ENCODE measurements around the gene UQCRC1.
A peak's percentile ranks its signal among the peaks of the same experiment; 100 is the strongest.

UQCRC1 gene

GRCh38 chr3:48609088-48610005 lies at the start of gene UQCRC1:
TSS of gene UQCRC1 (minus strand) at chr3:48609646. CDS start at chr3:48609620, 26 bp downstream.
- peak; percentile 89 for DNase-seq (ENCODE audit: low read depth)

- no peak for DNase-seq (ENCODE audit: low read depth)
Measured at GRCh38 chr3:48656841-48657281, 47.4 kb upstream of the UQCRC1 start.

DNA sequence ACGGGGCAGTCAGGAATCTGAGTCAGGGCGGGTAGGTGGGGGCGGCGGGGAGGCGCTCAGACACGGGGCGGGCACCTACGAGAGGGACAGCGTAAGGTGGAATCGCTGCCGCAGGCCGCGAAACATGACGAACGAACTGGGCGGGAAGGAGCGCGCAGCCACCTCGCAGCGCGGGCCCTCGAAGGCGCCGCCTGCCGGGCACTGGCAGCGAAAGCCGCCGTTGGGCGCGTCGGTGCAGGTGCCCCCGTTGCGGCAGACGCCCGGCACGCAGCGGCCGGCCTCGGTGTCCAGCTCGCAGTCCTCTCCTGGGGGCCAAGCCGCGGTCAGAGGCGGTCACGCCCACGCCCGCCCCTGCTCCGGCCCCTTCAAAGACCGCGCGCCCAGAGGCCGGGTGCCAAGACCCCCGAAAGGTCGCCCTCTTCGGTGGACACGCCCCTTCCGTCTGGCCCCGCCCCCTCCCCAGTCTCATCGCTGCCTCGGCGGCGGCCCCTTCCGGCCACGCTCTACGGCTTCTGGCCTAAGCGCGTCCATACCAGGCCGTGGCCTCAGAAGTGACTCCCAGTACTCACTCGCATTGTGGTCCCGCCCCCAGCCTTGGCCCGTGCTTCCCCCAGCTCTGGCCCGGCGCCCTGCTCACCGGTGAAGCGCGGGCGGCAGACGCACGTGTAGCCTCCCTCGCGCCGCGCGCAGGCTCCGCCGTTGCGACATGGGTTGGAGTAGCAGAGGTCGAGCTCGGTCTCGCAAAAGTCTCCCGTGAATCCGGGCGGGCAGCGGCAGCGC lies 46.8 kb upstream of the UQCRC1 start:
- peak; percentile 44 for DNase-seq (ENCODE audit: low read depth)

GRCh38 chr3:48655606-48656005 lies 46.2 kb upstream of the UQCRC1 start:
- no peak for DNase-seq (ENCODE audit: low read depth)

GRCh38 chr3:48655063-48655462 lies 45.6 kb upstream of the UQCRC1 start:
- no peak for DNase-seq (ENCODE audit: low read depth)

- no peak for DNase-seq (ENCODE audit: low read depth)
Measured at GRCh38 chr3:48652923-48653715, 43.7 kb upstream of the UQCRC1 start.

GRCh38 chr3:48651771-48652170 lies 42.3 kb upstream of the UQCRC1 start:
- DNase-seq (ENCODE audit: low read depth): no peak

DNA sequence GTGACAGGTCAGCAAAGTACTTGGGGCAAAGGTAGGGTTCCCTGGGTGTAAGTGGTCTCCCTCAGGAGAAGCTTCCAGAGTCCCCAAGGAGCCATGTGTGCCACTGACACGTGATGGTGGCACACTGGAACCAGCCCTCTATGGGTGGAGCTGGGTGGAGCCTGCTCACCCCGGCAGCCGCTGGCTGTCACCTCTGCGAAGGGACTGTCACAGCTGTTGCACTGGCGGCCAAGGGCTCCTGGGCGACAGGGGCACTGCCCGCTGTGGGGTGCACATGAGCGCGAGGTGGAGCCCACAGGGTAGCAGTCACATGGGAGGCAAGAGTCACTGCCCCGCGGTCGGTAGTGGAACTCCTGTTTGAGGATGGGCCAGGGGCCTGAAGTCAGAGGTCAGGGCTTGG lies 41.3 kb upstream of the UQCRC1 start:
- DNase-seq (ENCODE audit: low read depth): no peak

- DNase-seq (ENCODE audit: low read depth): no peak
Measured at GRCh38 chr3:48648188-48648850, 38.9 kb upstream of the UQCRC1 start.

GRCh38 chr3:48647714-48648113 lies 38.3 kb upstream of the UQCRC1 start:
- no peak for DNase-seq (ENCODE audit: low read depth)

DNA sequence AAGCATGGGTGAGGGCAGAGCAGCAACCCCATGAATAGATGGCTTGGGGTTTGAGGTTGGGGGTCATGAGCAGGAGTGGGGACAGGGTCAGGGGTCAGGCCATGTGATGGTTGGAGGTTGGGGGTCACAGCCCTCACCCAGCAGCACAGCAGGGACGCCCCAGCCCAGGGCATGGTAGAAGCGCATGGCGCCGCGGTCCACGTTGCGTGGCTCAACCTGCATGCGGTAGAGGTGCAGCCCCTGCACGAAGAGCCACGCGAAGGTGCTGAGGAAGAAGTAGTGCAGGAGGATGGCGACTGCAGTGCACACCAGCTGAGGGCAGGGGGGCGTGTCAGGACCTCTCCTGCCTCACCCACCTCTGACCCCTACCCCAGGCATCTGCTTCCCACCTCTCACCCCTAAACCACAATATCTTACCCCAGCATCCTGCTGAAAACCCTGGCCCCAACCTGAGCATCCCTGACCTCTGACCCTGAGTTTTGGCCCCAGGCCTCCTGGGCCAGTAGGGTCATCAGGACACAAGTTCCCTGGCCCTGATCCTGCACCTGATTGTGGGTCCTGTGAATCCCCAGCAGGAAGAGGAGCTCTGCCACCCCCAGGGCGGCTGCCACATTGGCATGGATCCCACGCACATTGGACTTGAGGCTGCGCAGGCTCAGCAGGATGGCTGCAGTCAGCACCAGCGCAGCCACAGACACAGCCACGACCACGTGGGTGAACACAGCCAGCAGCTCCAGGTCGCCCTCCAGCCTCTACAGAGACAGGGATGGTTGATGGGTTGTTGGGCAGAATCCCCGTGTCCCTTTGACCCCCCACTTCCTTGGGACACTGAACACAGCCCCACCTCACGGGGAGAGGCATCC lies 35.7 kb upstream of the UQCRC1 start:
- DNase-seq (ENCODE audit: low read depth): no peak

DNA sequence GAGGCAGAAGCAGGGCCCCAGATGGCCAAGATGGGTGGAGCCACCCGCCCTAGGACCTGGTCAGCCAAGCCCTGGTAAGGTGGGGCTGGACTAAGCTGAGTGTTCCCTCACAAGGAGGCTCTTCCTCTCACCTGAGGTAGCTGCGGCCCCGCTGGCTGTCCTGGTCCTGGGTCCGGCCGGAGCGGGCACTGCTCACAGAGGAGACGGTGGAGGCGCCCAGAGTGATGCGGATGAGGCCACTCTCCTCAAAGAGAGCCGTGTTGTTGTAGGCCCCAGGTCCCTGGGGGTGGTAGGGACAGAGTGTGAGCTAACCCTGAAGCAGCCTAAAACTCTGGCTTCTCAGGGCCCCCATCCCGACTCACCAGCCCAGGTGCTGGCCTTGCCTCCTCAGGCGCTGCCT lies 33.2 kb upstream of the UQCRC1 start:
- no peak for DNase-seq (ENCODE audit: low read depth)

GRCh38 chr3:48641396-48641795 lies 31.9 kb upstream of the UQCRC1 start:
- DNase-seq (ENCODE audit: low read depth): no peak

GRCh38 chr3:48639944-48640606 lies 30.6 kb upstream of the UQCRC1 start:
- DNase-seq (ENCODE audit: low read depth): no peak

DNA sequence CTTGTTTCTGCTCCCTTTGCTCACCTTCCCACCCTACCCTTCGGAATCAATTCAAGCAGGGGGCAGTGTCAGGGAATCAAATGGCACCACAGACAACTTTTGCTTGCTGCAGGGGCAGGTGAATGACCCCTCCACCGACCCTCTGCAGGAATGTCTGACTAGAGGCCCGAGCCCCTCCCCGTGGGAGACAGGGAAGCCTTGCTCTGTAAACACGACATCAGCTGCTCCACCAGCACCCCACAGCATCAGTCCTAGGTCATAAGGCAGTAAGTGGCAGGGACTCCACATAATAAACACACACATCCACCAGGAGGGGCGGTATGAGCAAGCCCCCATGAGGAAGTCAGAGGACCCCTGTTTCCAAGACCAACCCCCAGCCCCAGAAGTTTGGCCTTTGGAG lies 27.9 kb upstream of the UQCRC1 start:
- DNase-seq (ENCODE audit: low read depth): no peak

DNA sequence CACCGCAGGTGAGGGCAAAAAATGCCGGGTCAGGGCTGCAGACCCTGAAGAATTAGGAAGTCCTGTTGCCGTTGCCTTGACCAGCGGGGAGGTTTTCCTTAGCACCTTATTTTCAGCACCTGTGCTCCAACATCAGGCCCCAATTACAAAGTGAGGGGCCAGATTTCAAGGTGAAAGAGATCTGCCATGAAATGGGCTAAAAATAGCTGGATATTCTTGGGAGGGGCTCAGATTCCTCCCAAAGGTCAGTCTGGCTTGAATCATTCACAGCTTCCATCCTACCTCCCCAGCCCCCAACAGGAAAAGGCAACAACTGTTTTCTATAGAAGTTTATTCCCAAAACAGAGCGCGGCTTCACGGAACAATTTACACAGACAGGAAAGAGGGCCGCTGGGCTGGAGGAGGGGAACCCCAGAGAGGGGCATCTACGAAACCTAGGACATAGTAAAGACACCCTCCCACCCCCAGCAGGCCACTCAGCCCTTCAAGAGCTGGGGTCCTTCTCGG lies 26.8 kb upstream of the UQCRC1 start:
- DNase-seq (ENCODE audit: low read depth): no peak

GRCh38 chr3:48635222-48636021 lies 26.0 kb upstream of the UQCRC1 start, which contains the start of gene SLC26A6:
TSS of gene SLC26A6 (minus strand) at chr3:48635461. CDS start at chr3:48635393, 68 bp downstream.
- DNase-seq (ENCODE audit: low read depth): peak; percentile 95

DNA sequence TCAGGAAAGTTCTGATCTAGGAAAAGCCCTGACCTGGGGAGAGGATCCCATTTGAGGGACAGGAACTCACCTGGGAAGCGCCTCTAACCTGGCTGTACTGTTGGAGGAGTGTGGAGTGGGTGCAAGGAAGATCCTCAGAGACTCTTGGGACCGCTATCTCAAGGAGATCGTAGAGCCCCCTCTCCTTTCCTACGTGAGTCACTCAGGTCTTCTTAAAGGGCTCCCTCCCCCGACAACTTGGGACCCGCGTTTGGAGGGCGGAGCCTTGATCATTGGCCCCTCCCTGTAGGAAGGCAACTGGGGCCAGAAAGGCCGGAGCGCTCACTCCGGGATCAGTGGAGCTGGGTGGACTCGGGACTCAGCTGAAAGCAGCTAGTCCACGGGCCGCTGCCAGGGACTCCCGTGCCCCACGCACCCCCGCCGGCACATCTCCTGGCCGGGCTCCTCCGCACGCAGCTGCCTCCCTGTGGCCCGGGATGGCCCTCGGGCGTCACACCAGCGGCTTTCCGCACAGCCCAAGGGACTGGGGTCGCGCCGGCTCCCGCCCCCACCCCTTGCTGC lies 25.3 kb upstream of the UQCRC1 start:
- DNase-seq (ENCODE audit: low read depth): peak; percentile 48

DNA sequence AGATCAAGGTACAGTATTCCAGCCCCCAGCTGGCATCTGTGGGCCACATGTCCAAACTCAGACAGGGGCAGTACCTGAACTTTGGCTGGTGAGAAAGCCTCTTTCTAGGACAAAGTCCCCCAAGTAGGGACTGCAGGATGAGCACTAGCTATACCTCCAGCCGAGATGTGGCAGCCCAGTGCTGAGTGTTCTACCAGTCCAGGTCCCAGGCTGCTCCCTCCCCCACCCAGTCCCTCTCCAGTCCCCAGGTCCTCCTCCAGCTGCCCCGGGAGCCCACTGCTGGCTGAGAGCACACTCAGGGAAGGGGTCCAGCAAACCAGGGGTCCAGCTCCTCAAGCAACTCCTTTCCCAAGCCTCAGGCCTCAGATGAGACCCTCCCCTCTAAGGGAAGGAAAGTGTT lies 24.3 kb upstream of the UQCRC1 start:
- DNase-seq (ENCODE audit: low read depth): no peak

Measured in fibroblast of gingiva (primary cell).